GM10248 (cell line): ENCODE measurements around the gene ASB16.

Experiments
- CTCF ChIA-PET: fragments of 300-600 bp; sonication (Branson Sonifier 250); formaldehyde crosslinking; extraction: SDS; loops from one replicate; lab custom pipeline; 2021; ENCODE audit warnings: antibody characterized with exemption; lab: Yijun Ruan, JAX
- POLR2A ChIA-PET: fragments of 350-650 bp; sonication (Branson Sonifier 250); formaldehyde crosslinking; extraction: SDS; loops from one replicate; lab custom pipeline; 2020; ENCODE audit warnings: antibody characterized with exemption; lab: Yijun Ruan, JAX
- DNase-seq: peaks from one replicate; pipeline ENCODE4 v3.0.0; 2012; ENCODE audit errors: extremely low spot score
- TF ChIP-seq, protein P1 (sequence below): IDR thresholded peaks from 2 replicates; pipeline ENCODE4 v1.5.1; 2012; ENCODE audit warnings: mild to moderate bottlenecking, low read depth; ENCODE audit errors: extremely low read depth, missing control alignments, control extremely low read depth

ASB16 gene

DNA sequence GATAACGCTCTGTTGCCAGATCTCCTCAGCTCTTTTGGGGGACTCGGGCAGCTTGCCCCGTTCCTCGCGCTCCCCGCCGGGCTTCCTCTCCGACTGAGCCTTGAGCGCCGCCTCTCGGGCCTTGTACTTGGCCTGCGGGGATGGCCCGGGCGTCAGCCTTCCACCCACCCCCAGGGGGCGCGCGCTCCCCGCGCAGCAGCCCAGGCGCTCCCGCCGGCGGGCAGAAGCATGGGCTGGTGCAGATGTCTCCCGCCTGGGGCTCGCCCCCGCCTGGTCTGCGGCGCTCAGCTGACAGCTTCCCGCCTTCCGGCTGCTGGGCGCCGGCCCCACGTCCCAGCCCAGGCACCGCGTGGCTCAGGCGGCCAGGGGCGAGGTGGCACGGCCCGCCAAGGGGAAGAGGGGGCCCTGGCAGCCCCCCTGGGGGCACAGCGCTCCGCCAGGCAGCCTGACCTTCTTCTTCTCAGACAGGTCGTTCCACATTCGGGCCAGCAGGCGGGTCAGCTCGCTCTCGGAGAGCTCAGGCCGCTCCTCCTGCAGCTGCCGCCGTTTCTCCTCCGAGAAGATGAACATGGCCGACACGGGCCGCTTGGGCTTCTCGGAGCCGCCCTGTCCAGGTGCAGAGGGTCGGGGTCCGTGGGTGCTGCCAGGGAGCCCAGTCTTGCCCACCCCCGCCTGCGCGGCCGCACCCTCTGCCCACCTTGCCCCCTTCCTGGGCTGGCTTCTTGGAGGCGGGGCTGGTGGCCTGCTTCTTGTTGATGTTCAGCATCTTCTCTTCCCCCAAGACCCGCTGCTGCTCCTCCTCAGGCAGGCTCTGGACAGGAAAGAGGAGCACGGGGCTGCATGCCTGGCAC lies 40.1 kb downstream of the ASB16 start:
- ChIA-PET CTCF (interaction anchor here (0.8 to 15.0 kb wide), 56 partner anchors 9 to 940 kb away, joined by 3 to 234 read pairs (median 6); partner anchors contain the start of genes ATXN7L3, FAM171A2, GRN and SLC25A39), POLR2A (interaction anchor here (0.9 to 1.4 kb wide), 5 partner anchors 10 to 134 kb away, joined by 3 to 5 read pairs (median 3); partner anchors contain the start of genes GRN and TMUB2)
- DNase-seq, result peak; percentile 91
- TF ChIP-seq, protein P1, sequence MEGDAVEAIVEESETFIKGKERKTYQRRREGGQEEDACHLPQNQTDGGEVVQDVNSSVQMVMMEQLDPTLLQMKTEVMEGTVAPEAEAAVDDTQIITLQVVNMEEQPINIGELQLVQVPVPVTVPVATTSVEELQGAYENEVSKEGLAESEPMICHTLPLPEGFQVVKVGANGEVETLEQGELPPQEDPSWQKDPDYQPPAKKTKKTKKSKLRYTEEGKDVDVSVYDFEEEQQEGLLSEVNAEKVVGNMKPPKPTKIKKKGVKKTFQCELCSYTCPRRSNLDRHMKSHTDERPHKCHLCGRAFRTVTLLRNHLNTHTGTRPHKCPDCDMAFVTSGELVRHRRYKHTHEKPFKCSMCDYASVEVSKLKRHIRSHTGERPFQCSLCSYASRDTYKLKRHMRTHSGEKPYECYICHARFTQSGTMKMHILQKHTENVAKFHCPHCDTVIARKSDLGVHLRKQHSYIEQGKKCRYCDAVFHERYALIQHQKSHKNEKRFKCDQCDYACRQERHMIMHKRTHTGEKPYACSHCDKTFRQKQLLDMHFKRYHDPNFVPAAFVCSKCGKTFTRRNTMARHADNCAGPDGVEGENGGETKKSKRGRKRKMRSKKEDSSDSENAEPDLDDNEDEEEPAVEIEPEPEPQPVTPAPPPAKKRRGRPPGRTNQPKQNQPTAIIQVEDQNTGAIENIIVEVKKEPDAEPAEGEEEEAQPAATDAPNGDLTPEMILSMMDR, result peak; percentile 100

DNA sequence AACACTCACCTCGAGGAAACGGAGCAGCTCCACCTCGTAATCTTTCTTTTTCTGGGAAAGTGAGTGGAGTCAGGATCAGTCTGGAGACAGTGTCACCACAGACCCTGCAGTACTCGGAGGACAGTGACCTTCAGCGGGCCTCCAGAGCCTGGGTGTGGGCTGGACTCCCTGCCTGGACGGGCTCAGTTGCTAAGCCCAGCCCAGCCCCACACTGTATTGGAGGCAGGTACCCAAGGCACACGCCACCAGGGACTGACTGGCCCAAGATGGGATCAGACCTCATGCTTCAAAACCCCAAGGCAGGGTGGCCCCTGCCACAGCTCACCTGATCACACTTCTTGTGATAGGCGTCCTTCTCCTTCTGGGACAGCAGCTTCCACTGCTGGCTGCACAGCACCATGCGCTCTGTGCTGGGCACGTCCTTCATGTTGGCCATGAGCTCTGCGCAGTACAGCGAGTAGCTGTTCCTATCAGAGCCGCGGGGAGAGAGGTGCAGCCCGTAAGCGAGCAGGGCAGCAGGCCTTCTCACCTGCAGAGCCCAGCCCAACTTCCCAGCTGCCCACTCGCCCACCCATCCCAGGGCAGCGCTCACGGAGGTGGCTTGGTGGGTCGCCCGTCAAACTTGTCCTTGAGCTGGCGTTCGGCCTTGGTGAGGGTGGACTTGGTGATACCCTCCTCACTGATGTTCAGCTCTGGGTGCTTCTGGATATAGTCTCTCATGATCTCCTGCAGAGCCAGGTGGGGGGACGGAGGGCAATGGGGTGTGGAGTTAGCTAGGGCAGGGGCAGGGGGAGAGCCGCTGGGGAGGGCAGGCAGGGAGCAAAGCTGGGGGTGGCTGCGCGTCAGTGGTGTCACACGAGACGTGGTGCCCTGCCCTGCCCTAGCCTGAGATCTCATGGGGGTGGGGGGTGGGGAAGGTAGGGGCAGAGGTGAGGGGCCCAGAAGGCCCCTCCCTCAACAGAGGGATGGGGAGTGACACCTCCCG lies 41.1 kb downstream of the ASB16 start:
- CTCF ChIA-PET, result interaction anchor here (0.9 to 15.0 kb wide), 26 partner anchors 8 to 311 kb away, joined by 3 to 234 read pairs (median 12); partner anchors contain the start of genes ATXN7L3, FAM171A2, GRN and SLC25A39
- TF ChIP-seq, protein P1, result no peak
- no peak for DNase-seq
- POLR2A ChIA-PET, result no interaction called here

DNA sequence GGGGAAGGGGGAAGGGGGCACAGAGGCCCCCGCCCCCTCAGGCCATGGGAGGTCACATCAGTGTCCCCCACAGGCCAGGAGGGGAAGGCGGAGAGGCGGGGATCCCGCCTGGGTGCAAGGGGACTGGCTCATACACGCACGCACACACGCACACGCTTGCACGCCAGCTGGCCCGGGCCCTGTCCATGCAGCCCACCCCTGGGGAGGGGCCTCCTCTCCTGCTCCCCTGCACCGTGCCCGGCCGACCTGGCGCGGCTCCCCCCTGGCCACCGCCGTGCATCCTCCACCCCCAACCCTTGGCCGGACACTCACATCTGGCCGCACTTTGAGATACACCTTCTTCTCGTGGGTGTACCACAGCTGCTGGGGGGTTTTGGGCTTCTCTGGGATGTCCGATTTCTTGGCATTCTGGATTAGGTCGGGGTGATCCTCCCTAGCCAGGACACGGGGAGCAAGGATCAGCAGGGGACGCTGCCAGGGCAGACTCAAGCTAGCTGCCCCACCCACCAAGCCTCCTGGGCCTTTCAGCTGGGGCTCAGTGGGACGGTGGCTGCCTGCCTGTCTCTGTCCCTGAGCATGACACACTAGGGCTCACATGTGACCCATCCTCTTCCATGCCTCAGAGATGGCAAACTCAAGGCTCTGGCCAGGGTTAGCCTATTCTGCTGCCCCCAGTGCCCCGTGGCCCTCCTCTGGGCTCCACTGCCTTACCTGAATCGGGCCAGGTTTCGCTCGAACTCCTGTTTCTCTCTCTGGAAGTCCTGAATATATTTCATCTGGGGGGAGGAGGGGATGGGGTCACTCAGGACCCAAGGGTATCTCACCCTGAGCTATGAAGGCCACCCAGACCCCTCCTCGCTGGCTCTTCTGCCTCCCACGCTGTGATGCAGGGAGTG lies 42.3 kb downstream of the ASB16 start:
- POLR2A ChIA-PET, result no interaction called here
- CTCF ChIA-PET, result interaction anchor here (0.7 to 15.0 kb wide), 10 partner anchors 7 to 143 kb away, joined by 3 to 234 read pairs (median 40); partner anchors contain the start of genes ATXN7L3, GRN and UBTF
- DNase-seq, result no peak
- TF ChIP-seq, protein P1, result no peak

DNA sequence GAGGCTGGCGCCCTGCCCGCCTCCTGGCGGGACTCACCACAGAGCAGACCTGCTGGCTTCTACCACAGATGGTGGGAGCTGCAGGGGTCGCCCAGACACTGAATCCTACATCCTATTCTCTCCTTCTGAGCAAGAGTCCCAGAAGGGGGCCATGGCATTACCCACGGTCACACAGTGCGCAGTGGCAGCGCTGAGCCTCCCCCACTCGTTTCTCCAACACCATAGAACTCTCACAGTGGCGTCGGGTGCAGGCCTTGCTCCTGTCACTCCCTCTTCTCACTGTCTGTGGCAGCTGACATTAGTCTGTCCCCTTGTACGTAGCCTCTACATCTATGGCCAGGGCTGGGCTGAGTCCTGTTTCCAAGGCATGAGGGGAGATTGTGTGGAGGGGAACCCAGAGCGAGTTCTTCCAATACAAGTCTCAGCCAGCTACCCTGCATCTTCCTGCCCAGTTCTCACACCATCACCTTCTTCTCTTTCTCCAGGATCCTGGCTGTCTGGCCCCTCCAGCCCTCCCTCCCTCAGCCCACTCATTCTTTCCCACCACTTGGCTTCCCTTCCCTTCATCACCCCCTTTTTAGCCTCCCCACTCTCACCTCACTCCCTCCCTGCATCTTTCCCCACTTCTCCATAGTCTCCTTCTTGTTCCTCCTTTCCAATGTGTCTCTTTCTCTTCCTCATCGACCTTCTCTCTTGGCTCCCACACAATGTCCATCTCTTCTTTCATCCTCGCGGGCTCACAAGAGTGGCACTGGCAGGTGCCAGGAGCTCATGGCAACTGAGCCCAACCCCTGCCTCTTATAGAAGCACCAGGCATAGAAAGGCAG lies 43.1 kb downstream of the ASB16 start:
- no peak for DNase-seq
- TF ChIP-seq, protein P1, result no peak
- CTCF ChIA-PET, result interaction anchor here (0.7 to 15.0 kb wide), 9 partner anchors 11 to 148 kb away, joined by 3 to 234 read pairs (median 3); partner anchors contain the start of gene GRN
- POLR2A ChIA-PET, result interaction anchor here (0.9 kb wide), 1 partner anchor 132 kb away, joined by 3 read pairs; the partner anchor contains the start of gene GRN

DNA sequence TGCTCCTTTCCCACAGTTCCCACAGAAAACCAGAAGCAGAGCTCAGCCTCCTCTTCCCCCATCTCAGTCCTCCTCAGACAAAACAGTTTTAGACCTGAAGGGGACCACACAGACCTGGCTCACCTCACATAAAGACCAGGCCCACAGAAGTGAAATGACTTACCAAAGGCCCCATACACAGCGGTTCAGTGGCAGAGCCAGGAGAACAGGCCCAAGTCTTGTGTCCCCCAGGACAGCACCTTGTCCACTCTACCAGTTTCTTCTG lies 43.7 kb downstream of the ASB16 start:
- TF ChIP-seq, protein P1, result no peak
- POLR2A ChIA-PET, result interaction anchor here (0.9 kb wide), 1 partner anchor 131 kb away, joined by 3 read pairs; the partner anchor contains the start of gene GRN
- DNase-seq, result no peak
- CTCF ChIA-PET, result interaction anchor here (0.9 to 15.0 kb wide), 8 partner anchors 8 to 147 kb away, joined by 3 to 234 read pairs (median 4); no protein-coding TSS in a partner anchor
